ENCODE results near the gene GAB4.
"Not testable (repeated sequence)": the region's sequence is repeated elsewhere in the genome, so short reads cannot be mapped to it uniquely, and the experiment has no call there.

GAB4 gene

GRCh38 chr22:16956290-16956689 lies 51.7 kb downstream of the GAB4 start:
- no peak for DNase-seq

GRCh38 chr22:16955678-16956210 lies 52.3 kb downstream of the GAB4 start:
- DNase-seq: no peak

DNA sequence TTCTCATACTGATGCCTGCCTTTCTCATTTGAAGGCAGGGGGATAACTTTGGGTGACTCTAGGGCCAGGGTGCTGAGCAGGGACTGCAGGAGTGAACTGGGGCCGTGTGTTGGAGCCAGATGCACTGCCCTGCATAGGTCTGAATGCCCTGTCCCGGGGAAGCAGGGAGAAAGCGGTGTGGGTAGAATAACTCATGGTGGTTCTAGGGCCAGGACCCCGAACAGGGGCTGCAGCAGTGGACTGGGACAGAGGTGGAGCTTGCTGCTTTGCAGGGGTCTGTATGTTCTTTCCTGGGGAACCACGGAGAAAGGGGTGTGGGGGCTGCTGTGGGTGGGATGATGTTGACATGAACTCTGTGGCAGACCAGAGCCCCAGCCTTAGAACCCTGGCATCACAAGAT lies 52.9 kb downstream of the GAB4 start:
- no peak for DNase-seq

GRCh38 chr22:16954060-16954403 lies 54.0 kb downstream of the GAB4 start:
- no peak for DNase-seq

GRCh38 chr22:16953206-16954059 lies 54.6 kb downstream of the GAB4 start:
- no peak for DNase-seq

DNA sequence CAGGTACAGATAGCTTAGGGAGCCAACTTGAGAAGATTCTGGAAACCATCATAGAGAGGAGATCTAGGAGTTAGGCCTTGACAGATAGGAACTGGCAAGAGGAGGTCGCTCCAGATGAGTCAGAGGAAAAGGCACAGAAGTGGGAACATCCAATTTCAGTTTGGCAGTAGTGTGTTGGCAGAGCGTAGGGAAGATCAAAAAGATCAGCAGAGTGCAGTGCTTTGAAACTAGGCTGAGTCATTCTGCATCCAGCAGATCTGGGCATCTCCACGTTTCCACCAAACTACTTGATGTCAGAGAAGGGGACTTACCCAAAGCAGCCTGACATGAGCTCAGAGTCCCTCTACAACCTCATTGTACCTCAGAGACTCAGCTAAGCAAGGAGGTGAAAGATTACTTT lies 58.5 kb downstream of the GAB4 start:
- DNase-seq: no peak

DNA sequence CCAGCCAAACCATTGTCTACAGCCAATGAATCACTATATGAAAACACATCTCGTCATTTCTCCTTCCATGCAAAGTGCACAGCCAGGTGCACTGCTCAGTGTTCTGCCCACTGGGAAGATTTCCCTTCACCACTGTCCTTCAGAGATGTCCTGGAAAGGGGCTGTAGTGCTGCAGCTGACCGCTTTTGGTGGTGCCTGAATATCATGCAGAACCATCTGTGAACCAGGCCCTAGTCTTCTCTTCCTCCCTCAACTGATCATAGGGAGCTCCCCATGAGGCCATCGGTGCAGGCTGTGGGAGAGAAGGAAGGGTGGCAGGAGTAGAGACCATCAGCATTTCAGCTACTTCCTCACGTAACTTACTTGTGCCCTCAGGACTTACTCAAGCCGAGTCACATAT lies 70.2 kb downstream of the GAB4 start:
- no peak for DNase-seq

GRCh38 chr22:16937209-16937608 lies 70.8 kb downstream of the GAB4 start:
- DNase-seq: not testable (repeated sequence)

GRCh38 chr22:16936625-16937024 lies 71.4 kb downstream of the GAB4 start:
- no peak for DNase-seq

- DNase-seq: no peak
Observed at GRCh38 chr22:16935209-16935608, 72.8 kb downstream of the GAB4 start.

- DNase-seq: no peak
Observed at GRCh38 chr22:16933291-16934282, 74.4 kb downstream of the GAB4 start.

DNA sequence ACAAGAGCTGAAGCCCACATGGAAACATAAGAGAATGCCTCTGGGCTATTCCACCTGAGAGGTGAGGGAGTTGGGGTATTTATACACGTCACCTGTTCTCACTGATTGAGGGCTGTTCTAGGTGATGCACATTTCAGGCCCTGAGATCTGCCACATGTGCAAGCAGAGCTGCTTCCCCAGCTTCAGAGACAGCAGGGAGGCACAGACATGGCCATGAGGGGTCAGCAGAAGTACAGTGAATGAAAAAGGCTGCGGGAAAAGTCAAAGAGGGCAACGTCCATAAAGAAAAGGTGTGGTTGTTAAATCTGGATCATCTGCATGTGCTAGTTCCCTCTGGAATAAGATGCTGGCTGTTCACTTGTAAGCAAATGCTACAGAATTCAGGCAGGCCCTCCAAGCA lies 75.4 kb downstream of the GAB4 start:
- no peak for DNase-seq

- DNase-seq: no peak
Observed at GRCh38 chr22:16925407-16925966, 82.5 kb downstream of the GAB4 start.

GRCh38 chr22:16922706-16923105 lies 85.3 kb downstream of the GAB4 start:
- DNase-seq: no peak

DNA sequence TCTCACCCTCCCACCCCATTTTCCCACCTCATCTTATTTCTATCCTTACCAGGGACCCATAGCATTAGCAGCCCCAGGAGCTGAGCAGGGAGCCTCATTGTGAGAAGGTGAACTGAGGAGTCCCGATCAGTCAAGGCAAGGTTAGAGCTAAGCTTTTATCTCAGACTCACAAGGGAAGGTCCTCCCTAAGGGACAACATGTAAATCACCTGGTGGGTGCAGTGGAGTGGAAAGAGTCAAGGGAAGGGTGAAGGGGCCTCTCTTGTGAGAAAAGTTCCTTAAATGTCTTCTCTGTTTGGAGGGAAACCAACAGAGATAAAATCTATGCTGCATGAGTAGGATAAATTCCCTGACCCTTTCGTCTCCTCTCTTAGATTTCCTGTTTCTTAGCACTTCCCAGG lies 85.9 kb downstream of the GAB4 start:
- no peak for DNase-seq

GRCh38 chr22:16917144-16918003 lies 90.6 kb downstream of the GAB4 start:
- peak; percentile 40 for DNase-seq

DNA sequence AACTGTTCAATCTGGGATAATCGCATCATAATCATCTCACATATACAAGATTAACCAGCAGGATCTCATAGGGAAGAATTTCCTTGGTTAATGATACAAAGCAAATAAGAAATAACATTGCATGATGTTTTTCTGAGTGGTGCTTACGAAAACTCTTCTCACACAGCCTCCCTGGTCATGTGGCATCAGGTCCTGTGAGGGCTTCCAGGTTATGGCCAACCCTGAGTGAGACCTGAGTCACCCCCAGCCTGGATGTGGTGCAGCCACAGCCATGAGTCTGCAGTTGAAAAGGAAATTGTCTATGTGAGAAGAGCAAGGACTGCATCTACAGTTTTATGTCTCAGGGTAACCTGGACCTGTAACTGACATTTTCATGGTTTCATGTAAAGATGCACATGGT lies 92.3 kb downstream of the GAB4 start:
- DNase-seq: no peak

- DNase-seq: not testable (repeated sequence)
Observed at GRCh38 chr22:16914911-16915310, 93.1 kb downstream of the GAB4 start.

DNA sequence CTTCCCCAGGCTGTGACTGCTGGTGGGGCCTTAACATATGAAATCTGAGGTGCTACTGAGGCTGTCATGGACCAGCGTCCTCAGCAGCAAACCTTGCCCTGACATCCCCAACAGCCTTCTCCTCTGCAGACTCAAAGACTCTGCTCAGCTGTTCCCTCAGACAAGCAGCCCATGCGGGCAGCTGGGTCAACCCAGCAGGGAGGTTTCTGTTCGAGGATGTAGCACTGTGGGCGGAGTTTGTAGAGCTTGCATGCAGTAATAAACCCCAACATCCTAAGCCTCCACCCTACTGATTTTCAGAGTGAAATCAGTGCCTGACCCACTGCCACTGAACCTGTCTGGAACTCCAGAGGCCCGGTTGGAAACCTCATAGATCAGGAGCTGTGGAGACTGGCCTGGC lies 94.0 kb downstream of the GAB4 start:
- DNase-seq: no peak

- DNase-seq: no peak
Observed at GRCh38 chr22:16912281-16912680, 95.7 kb downstream of the GAB4 start.

Data from fibroblast of skin of right biceps (primary cell).